K562 (cell line): ENCODE measurements around the gene H3-3A. TPM values are rescaled to one million over a fixed set of nuclear protein-coding genes. Genes with fewer than 3 reads are reported as not detected.

Source experiments
- BCL6 ChIP-seq: fragments of 250-450 bp; sonication (Bioruptor Pico); IDR thresholded peaks from 2 replicates; pipeline ENCODE4 v1.4.0; 2020
- CBFA2T3 ChIP-seq: fragments of 450-650 bp; IDR thresholded peaks from 2 replicates; pipeline ENCODE4 v1.6.1; 2017
- CC2D1A ChIP-seq: fragments of 450-650 bp; IDR thresholded peaks from 2 replicates; pipeline ENCODE4 v1.6.1; 2017; ENCODE audit warnings: mild to moderate bottlenecking
- CEBPB ChIP-seq: fragments of 450-650 bp; IDR thresholded peaks from 2 replicates; pipeline ENCODE4 v1.6.1; 2016; ENCODE audit warnings: missing genetic modification characterization, missing compliant biosample characterization
- EHMT2 ChIP-seq: fragments of 450-650 bp; IDR thresholded peaks from 2 replicates; pipeline ENCODE4 v1.6.1; 2018; ENCODE audit warnings: antibody characterized with exemption
- ELF1 ChIP-seq: fragments of 200-800 bp; sonication (Bioruptor generic); IDR thresholded peaks from 2 replicates; pipeline ENCODE4 v1.6.1; 2016; ENCODE audit warnings: missing genetic modification characterization, missing compliant biosample characterization
- MTA2 ChIP-seq: fragments of 450-650 bp; IDR thresholded peaks from 2 replicates; pipeline ENCODE4 v1.6.1; 2016; ENCODE audit warnings: low read depth
- MTF1 ChIP-seq: fragments of 250-450 bp; sonication (Bioruptor Pico); IDR thresholded peaks from 2 replicates; pipeline ENCODE4 v1.9.0; 2021; ENCODE audit warnings: moderate library complexity, mild to moderate bottlenecking, inconsistent platforms, borderline replicate concordance
- NCOA6 ChIP-seq: fragments of 450-650 bp; IDR thresholded peaks from 2 replicates; pipeline ENCODE4 v1.6.1; 2017; ENCODE audit warnings: mild to moderate bottlenecking
- NFIX ChIP-seq: fragments of 250-450 bp; sonication (Bioruptor Pico); IDR thresholded peaks from 2 replicates; pipeline ENCODE4 v1.4.0; 2020; ENCODE audit warnings: low read depth, mild to moderate bottlenecking, moderate library complexity
- NUFIP1 ChIP-seq: fragments of 450-650 bp; IDR thresholded peaks from 2 replicates; pipeline ENCODE4 v1.6.1; 2018; ENCODE audit not compliant: partially characterized antibody
- SMAD1 ChIP-seq: fragments of 150-350 bp; IDR thresholded peaks from 2 replicates; pipeline ENCODE4 v1.6.1; 2014; ENCODE audit warnings: low read length, low read depth; ENCODE audit not compliant: partially characterized antibody
- SMARCE1 ChIP-seq: fragments of 450-650 bp; IDR thresholded peaks from 2 replicates; pipeline ENCODE4 v1.7.1; 2016; ENCODE audit warnings: mild to moderate bottlenecking
- TAF7 ChIP-seq: fragments of 450-650 bp; IDR thresholded peaks from 2 replicates; pipeline ENCODE4 v1.6.1; 2016; ENCODE audit warnings: missing genetic modification characterization, missing compliant biosample characterization
- TCF7 ChIP-seq: sonication (generic); IDR thresholded peaks from 2 replicates; pipeline ENCODE4 v1.6.1; 2016; ENCODE audit warnings: antibody characterized with exemption, borderline replicate concordance
- TRIM24 ChIP-seq, 2 experiments: fragments of 450-650 bp; IDR thresholded peaks; 2 replicates each; pipeline ENCODE4 v1.6.1; 2016
- ZC3H4 ChIP-seq: sonication (generic); formaldehyde crosslinking; IDR thresholded peaks from 2 replicates; pipeline ENCODE4 v1.9.0; 2021; ENCODE audit warnings: missing genetic modification reagents, borderline replicate concordance
- ZNF75A ChIP-seq: fragments of 450-650 bp; formaldehyde crosslinking; IDR thresholded peaks from 2 replicates; pipeline ENCODE4 v1.4.0; 2020; ENCODE audit warnings: mild to moderate bottlenecking
- polyA plus RNA-seq, 8 experiments: library from polyadenylated mRNA; depleted of rRNA in 4 of 8; stranded (reverse) in 5 of 8; unstranded in 3 of 8; fragments of >200 nt; fragmentation: Nextera tagmentation in 2 of 8; fragmentation: Illumina TruSeq in 1 of 8; extraction: Ambion mirVana in 2 of 8; extraction: Trizol in 1 of 8; gene quantifications; 2 replicates each; pipeline versions ENCODE4 v1.2.1 to v1.2.3, GENCODE V29; 2011 to 2014; ENCODE audit warnings: inconsistent platforms in 1 of 8, missing spikeins in 1 of 8
- total RNA-seq, 7 experiments: library from RNA; depleted of rRNA in 6 of 7; stranded (reverse); fragments of >200 nt in 6 of 7; fragmentation: Illumina TruSeq in 2 of 7; extraction: Trizol in 2 of 7; gene quantifications; 2 replicates each; pipeline versions ENCODE4 v1.2.1 to v1.2.3, GENCODE V29; 2011 to 2021; ENCODE audit warnings: low replicate concordance in 1 of 7
- TF ChIP-seq, protein P1 (sequence below): sonication (generic); formaldehyde crosslinking; IDR thresholded peaks from 2 replicates; pipeline ENCODE4 v1.8.0; 2022; ENCODE audit warnings: missing genetic modification reagents, mild to moderate bottlenecking, borderline replicate concordance
- TF ChIP-seq, protein P2 (sequence below): fragments of 450-650 bp; IDR thresholded peaks from 2 replicates; pipeline ENCODE4 v1.6.1; 2016; ENCODE audit warnings: low read depth, mild to moderate bottlenecking, moderate library complexity
- TF ChIP-seq, protein P3 (sequence below): fragments of 250-450 bp; sonication (Bioruptor Pico); IDR thresholded peaks from 2 replicates; pipeline ENCODE4 v1.5.0; 2020; ENCODE audit warnings: mild to moderate bottlenecking, borderline replicate concordance
- TF ChIP-seq, protein P4 (sequence below): IDR thresholded peaks from 2 replicates; pipeline ENCODE4 v1.6.1; 2011; ENCODE audit not compliant: insufficient read length; ENCODE audit errors: extremely low read depth
- TF ChIP-seq, protein P5 (sequence below): sonication (generic); formaldehyde crosslinking; IDR thresholded peaks from 2 replicates; pipeline ENCODE4 v1.5.0; 2020; ENCODE audit warnings: missing genetic modification reagents
- TF ChIP-seq, protein P6 (sequence below), 3 experiments: IDR thresholded peaks in 2 of 3; conservative IDR thresholded peaks in 1 of 3; 2 replicates each; pipeline ENCODE4 v1.5.1; 2011 to 2012; ENCODE audit warnings: low read length in 3 of 3, mild to moderate bottlenecking in 3 of 3, control low read depth in 2 of 3, improper control_type of control experiment in 1 of 3, inconsistent platforms in 1 of 3, low read depth in 1 of 3, mixed read lengths in 1 of 3, moderate library complexity in 1 of 3; ENCODE audit not compliant: insufficient read depth in 2 of 3

H3-3A gene
- total and polyA plus RNA-seq, 9 of the 15 experiments (the other 6 are each of a cell fraction or from before 2014, with no cell fraction given), result 426 to 1,083 (median 591) TPM

DNA sequence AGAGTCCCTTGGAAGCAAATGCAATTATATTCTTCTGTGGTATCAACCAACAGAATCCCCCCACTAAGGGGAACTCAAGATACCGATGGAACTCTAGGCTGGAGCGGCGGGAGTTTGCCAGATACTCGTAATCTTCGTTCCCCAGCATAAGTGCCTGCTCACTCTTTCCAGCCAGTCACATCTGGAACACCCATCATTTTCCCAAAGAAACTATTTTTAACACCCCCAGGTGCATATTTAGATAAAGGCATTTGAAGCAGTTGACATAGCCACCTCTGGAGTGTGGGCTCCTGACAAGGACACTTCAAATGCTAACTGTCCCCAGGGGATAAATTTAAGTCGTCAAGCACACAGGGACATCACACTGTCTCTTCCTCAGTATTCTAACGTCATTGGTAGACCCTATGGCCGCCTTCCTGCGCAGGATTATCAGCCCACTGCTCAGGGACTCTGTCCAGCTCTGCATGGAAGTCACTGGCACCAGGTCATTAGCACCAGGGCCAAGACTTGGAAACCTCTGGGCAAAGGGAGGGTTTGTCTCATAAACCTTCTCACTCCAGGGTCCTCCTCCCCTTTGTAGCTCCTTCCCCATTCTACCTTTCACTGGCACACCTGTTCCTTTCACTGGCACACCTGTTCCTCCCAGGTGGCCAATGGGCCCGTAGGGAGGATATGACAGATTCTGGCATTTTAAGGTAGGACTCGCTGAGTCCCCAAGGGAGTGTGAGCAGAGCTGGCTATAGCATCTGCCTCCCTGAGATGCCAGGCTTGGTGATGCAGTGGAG lies 48.8 kb downstream of the H3-3A start (continued):
- TF ChIP-seq TRIM24 (IDR thresholded peaks at IDR 0.05) (peak; percentile 95), TAF7 (tag) (no peak), CEBPB (tag) (no peak), ELF1 (tag) (no peak), MTF1 (CRISPR knock-in tag) (no peak), CC2D1A (peak; percentile 94; the same call in 1 of the 2 replicates), NFIX (CRISPR knock-in tag) (no peak), ZC3H4 (CRISPR knock-in tag) (no peak), BCL6 (CRISPR knock-in tag) (no peak), CBFA2T3 (peak; percentile 99), SMAD1 (no peak), ZNF75A (CRISPR knock-in tag) (no peak), NCOA6 (no peak), EHMT2 (no peak), MTA2 (peak; percentile 96), SMARCE1 (peak; percentile 92), NUFIP1 (no peak), TCF7 (no peak; the same call in 1 of the 2 replicates)
- TF ChIP-seq, protein P1, sequence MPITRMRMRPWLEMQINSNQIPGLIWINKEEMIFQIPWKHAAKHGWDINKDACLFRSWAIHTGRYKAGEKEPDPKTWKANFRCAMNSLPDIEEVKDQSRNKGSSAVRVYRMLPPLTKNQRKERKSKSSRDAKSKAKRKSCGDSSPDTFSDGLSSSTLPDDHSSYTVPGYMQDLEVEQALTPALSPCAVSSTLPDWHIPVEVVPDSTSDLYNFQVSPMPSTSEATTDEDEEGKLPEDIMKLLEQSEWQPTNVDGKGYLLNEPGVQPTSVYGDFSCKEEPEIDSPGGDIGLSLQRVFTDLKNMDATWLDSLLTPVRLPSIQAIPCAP, result no peak
- TF ChIP-seq, protein P2, sequence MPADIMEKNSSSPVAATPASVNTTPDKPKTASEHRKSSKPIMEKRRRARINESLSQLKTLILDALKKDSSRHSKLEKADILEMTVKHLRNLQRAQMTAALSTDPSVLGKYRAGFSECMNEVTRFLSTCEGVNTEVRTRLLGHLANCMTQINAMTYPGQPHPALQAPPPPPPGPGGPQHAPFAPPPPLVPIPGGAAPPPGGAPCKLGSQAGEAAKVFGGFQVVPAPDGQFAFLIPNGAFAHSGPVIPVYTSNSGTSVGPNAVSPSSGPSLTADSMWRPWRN, result peak; percentile 89
- TF ChIP-seq, protein P3, sequence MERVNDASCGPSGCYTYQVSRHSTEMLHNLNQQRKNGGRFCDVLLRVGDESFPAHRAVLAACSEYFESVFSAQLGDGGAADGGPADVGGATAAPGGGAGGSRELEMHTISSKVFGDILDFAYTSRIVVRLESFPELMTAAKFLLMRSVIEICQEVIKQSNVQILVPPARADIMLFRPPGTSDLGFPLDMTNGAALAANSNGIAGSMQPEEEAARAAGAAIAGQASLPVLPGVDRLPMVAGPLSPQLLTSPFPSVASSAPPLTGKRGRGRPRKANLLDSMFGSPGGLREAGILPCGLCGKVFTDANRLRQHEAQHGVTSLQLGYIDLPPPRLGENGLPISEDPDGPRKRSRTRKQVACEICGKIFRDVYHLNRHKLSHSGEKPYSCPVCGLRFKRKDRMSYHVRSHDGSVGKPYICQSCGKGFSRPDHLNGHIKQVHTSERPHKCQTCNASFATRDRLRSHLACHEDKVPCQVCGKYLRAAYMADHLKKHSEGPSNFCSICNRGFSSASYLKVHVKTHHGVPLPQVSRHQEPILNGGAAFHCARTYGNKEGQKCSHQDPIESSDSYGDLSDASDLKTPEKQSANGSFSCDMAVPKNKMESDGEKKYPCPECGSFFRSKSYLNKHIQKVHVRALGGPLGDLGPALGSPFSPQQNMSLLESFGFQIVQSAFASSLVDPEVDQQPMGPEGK (CRISPR knock-in tag), result no peak
- TF ChIP-seq, protein P4, sequence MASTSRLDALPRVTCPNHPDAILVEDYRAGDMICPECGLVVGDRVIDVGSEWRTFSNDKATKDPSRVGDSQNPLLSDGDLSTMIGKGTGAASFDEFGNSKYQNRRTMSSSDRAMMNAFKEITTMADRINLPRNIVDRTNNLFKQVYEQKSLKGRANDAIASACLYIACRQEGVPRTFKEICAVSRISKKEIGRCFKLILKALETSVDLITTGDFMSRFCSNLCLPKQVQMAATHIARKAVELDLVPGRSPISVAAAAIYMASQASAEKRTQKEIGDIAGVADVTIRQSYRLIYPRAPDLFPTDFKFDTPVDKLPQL, result no peak
- TF ChIP-seq, protein P5, sequence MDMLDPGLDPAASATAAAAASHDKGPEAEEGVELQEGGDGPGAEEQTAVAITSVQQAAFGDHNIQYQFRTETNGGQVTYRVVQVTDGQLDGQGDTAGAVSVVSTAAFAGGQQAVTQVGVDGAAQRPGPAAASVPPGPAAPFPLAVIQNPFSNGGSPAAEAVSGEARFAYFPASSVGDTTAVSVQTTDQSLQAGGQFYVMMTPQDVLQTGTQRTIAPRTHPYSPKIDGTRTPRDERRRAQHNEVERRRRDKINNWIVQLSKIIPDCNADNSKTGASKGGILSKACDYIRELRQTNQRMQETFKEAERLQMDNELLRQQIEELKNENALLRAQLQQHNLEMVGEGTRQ, result no peak
- TF ChIP-seq, protein P6, sequence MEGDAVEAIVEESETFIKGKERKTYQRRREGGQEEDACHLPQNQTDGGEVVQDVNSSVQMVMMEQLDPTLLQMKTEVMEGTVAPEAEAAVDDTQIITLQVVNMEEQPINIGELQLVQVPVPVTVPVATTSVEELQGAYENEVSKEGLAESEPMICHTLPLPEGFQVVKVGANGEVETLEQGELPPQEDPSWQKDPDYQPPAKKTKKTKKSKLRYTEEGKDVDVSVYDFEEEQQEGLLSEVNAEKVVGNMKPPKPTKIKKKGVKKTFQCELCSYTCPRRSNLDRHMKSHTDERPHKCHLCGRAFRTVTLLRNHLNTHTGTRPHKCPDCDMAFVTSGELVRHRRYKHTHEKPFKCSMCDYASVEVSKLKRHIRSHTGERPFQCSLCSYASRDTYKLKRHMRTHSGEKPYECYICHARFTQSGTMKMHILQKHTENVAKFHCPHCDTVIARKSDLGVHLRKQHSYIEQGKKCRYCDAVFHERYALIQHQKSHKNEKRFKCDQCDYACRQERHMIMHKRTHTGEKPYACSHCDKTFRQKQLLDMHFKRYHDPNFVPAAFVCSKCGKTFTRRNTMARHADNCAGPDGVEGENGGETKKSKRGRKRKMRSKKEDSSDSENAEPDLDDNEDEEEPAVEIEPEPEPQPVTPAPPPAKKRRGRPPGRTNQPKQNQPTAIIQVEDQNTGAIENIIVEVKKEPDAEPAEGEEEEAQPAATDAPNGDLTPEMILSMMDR (IDR thresholded peaks at IDR 0.05 in 2 of 3, conservative IDR thresholded peaks at IDR 0.05 in 1 of 3; ENCODE audit: insufficient read depth in 2 of 3, low read depth in 1 of 3, low read length in 3 of 3), result no peak
